ENCODE results near the gene NPC1L1.

Gene NPC1L1, protein sequence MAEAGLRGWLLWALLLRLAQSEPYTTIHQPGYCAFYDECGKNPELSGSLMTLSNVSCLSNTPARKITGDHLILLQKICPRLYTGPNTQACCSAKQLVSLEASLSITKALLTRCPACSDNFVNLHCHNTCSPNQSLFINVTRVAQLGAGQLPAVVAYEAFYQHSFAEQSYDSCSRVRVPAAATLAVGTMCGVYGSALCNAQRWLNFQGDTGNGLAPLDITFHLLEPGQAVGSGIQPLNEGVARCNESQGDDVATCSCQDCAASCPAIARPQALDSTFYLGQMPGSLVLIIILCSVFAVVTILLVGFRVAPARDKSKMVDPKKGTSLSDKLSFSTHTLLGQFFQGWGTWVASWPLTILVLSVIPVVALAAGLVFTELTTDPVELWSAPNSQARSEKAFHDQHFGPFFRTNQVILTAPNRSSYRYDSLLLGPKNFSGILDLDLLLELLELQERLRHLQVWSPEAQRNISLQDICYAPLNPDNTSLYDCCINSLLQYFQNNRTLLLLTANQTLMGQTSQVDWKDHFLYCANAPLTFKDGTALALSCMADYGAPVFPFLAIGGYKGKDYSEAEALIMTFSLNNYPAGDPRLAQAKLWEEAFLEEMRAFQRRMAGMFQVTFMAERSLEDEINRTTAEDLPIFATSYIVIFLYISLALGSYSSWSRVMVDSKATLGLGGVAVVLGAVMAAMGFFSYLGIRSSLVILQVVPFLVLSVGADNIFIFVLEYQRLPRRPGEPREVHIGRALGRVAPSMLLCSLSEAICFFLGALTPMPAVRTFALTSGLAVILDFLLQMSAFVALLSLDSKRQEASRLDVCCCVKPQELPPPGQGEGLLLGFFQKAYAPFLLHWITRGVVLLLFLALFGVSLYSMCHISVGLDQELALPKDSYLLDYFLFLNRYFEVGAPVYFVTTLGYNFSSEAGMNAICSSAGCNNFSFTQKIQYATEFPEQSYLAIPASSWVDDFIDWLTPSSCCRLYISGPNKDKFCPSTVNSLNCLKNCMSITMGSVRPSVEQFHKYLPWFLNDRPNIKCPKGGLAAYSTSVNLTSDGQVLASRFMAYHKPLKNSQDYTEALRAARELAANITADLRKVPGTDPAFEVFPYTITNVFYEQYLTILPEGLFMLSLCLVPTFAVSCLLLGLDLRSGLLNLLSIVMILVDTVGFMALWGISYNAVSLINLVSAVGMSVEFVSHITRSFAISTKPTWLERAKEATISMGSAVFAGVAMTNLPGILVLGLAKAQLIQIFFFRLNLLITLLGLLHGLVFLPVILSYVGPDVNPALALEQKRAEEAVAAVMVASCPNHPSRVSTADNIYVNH (N-terminal part only)

DNA sequence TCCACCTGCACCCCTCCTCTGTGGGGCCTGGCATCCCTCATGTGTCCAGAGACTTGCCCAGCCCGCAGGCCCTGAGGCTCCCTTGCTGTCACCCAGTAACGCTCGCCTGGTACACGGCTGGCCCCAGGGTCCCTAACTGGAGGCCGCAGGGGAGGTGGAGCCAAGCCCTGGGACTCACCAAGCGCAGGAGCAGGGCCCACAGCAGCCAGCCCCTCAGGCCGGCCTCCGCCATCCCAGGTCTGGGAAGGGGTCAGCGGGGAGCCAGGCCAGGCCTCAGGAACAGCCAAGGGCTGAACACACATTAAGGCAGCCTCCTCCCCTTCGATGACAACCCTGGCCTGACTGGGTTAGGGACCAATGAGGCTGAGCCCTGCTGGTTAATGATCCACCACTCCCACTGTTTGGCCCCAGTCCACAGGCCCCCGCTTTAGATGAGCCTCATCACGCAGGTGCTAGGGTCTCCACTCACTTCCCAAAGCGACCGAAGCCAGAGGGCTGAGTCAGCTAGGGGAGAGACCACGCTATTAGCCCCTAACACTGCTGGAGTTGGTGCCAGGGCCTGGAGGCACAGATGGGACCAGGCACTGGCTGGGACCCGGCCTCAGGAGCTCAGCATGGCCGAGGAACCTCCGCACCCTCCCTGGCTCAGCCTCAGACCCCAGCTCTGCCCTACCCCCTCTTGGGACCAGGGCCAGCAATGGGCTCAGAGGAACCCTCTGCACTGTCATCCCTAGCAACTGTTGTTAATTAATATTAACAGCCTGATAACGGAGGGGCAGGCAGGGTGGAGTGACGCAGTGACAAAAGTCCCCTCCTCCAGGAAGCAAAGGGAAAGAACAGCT lies at the start of gene NPC1L1:
TSS of gene NPC1L1 (minus strand) at position 303 of the 842 bp plus-strand sequence. CDS start at position 232, 71 bp downstream.
- no peak for DNase-seq

DNA sequence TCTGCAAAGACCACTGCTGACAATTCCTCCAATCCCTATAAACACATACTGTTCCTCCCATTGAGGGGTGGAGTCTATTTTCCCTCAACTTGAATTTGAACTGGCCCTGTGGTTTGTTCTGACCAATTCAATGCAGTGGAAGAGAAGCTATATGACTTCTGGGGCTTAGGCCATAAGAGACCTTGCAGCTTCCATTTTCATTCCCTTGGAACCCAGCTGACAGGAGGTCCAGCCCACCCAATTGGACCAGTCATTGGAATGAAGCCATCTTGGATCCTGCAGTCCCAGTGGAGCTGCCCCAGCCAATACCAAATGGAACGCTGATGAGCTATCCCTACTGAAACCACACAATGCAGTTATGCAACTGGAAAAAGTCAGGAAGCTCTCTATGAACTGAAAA lies 49.8 kb upstream of the NPC1L1 start:
- no peak for DNase-seq

DNA sequence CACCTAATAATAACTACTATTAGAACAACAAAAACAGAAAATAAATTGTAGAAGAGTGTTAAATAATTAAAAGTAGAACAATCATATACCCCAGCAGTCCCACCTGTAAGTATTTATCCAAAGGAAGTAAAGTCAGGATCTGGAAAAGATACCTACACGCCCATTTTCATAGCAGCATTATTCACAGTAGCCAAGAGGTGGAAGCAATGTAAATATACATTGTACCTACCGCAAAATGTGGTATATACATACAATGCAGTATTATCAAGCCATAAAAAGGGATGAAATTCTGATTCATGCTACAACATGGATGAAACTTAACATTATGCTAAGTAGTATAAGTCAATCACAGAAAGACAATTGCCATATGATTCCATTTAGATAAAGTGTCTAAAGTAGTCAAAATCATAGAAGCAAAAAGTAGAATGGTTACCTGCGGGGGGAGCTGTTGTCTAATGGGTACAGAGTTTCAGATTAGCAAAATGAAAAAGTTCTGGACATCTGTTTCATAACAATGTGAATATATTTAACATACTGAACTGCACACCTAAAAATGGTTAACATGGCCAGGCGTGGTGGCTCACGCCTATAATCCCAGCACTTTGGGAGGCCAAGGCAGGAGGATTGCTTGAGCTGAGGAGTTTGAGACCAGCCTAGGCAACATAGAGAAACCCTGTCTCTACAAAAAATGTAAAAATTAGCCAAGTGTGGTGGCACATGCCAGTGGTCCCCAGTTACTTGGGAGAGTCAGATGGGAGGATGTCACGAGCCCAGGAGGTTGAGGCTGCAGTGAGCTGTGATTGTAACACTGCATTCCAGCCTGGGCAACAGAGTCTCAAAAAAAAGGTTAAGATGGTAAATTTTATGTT lies 46.9 kb upstream of the NPC1L1 start:
- DNase-seq: peak; percentile 75

GRCh38 chr7:44583146-44583865 lies 42.2 kb upstream of the NPC1L1 start:
- no peak for DNase-seq

- peak; percentile 100 for DNase-seq
Measured at GRCh38 chr7:44581879-44582603, 40.9 kb upstream of the NPC1L1 start, which contains the start of gene TMED4. Gene TMED4, minus strand, starts transcription at chr7:44582231. Its CDS starts 25 bp downstream, at chr7:44582206.

GRCh38 chr7:44580945-44581878 lies 40.1 kb upstream of the NPC1L1 start:
- peak; percentile 61 for DNase-seq

GRCh38 chr7:44576228-44576627 lies 35.1 kb upstream of the NPC1L1 start:
- DNase-seq: no peak

DNA sequence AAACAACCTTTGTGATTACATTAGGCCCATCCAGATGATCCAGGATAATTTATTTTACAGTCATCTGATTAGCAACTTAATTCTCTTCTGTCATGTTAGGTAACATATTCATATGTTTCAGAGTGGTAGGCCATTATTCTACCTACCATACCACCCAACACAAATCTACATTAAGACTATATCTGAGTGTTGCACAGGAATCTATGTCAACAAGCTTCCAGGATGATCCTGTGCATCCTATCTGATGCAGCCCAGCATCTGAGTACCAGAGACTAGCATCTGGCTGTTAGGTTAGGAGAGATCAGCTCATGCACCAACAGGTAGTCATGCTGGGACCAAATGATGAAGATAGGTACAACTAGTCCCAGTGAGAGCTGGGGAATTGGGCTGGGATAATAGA lies 33.9 kb upstream of the NPC1L1 start:
- no peak for DNase-seq

GRCh38 chr7:44574287-44574872 lies 33.2 kb upstream of the NPC1L1 start:
- no peak for DNase-seq

GRCh38 chr7:44573464-44574286 lies 32.5 kb upstream of the NPC1L1 start, which contains the start of gene DDX56:
Gene DDX56, minus strand, starts transcription at chr7:44573908. Its CDS starts 13 bp downstream, at chr7:44573895.
- peak; percentile 97 for DNase-seq

DNA sequence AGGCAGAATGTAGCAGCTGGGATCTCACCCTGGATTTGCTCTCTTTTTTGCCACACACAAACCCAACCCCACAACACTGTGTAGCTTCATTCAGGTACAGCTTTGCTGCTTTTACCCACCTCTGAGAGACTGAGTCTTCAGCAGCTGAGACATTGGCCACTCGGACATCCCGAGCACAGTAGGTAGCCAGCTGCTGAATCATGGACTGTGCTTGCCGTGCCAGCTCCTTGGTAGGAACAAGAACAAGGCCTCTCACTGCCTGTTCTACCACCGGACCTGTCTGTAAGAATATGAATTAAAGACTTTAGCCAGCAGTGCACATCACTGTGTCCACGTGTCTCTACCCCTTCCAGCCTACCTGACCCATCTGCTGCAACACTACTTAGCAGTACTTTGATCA lies 31.6 kb upstream of the NPC1L1 start:
- DNase-seq: no peak

- no peak for DNase-seq
Measured at GRCh38 chr7:44569959-44570358, 28.8 kb upstream of the NPC1L1 start.

- DNase-seq: no peak
Measured at GRCh38 chr7:44568771-44569560, 27.8 kb upstream of the NPC1L1 start.

DNA sequence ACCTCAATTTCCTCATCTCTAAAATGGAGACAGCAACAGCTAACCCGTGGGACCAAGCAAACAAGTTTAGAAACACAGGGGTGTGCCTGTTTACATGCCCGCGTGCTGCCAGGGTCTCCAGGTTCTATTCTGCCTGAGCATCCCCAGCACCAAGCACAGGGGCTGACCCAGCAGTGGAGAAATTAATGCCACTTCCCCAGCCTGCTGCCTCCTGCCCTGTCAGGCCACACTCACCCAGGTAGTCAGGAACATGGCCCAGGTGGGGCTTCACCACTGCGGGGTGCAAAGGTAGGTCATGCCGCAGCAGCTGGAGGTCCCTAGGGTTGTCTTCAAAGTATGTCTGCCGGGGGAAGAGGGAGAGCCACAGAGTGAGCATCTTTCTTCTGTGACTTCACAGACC lies 26.8 kb upstream of the NPC1L1 start:
- no peak for DNase-seq

DNA sequence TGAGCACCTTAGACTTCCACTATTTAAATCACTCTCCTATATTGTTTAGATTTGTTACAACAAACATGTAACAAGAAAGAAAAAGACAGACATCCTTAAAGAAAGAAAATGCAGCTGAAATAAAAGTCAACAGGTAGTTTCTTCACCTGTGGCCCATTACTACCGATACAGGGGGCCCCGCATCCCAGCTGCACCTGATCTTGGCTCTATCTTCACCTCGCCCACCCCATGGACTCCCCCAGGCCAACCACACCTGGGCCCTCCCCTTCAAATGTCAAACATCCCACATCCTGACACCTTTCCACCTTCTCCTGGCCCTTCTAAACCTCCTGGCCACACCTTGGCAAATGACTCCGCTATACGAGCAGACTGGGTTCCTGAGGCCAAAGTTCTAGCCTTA lies 25.6 kb upstream of the NPC1L1 start:
- no peak for DNase-seq
